ENCODE measurements around the gene SLC25A10. TPM values are rescaled to one million over a fixed set of nuclear protein-coding genes. Genes with fewer than 3 reads are reported as not detected.

The SLC25A10 gene
- total RNA-seq, 4 donors from 2014 or later = 3.4 to 9.3 (median 6.7) TPM

GRCh38 chr17:81693509-81694210 lies 18.4 kb upstream of the SLC25A10 start:
- no peak overlapping the region for H3K27ac ChIP-seq
- intact Hi-C loops (cut with DNase I; ENCODE audit: low total_unique reads) (no loop called here), in situ Hi-C loops (cut with MboI; ENCODE audit: low sequenced_read_pairs in 4 of 4) (no loop called here)
- no peak overlapping the region for H3K4me3 ChIP-seq
- H3K27me3 ChIP-seq = no peaks in the 10 kb centered on the region
- peaks cover 0 to 95% of the 10 kb centered on the region in 2 donors for H3K36me3 ChIP-seq
- H3K9me3 ChIP-seq = no peaks in the 10 kb centered on the region
- no peak for TF ChIP-seq POLR2A (IDR thresholded peaks at IDR 0.05)
- peaks cover 0 to 16% of the 10 kb centered on the region in 2 donors for H3K4me1 ChIP-seq
- DNase-seq = no peak
- no peak for ATAC-seq

GRCh38 chr17:81694810-81695209 lies 17.3 kb upstream of the SLC25A10 start:
- no peak for TF ChIP-seq POLR2A (IDR thresholded peaks at IDR 0.05)
- TF ChIP-seq CTCF (IDR thresholded peaks at IDR 0.05 in 4 of 5, conservative IDR thresholded peaks at IDR 0.05 in 1 of 5) = no peak

GRCh38 chr17:81695211-81695610 lies 16.9 kb upstream of the SLC25A10 start:
- in situ Hi-C loops (cut with MboI; ENCODE audit: low sequenced_read_pairs in 4 of 4) (no loop called here), intact Hi-C loops (cut with DNase I; ENCODE audit: low total_unique reads) (no loop called here)
- H3K27ac ChIP-seq = no peak overlapping the region
- H3K9me3 ChIP-seq = no peaks in the 10 kb centered on the region
- no peaks in the 10 kb centered on the region for H3K27me3 ChIP-seq
- no peak for ATAC-seq
- H3K4me1 ChIP-seq = peaks cover 0 to 16% of the 10 kb centered on the region in 2 donors
- no peak overlapping the region for H3K4me3 ChIP-seq
- no peak for TF ChIP-seq CTCF (IDR thresholded peaks at IDR 0.05 in 4 of 5, conservative IDR thresholded peaks at IDR 0.05 in 1 of 5)
- TF ChIP-seq POLR2A (IDR thresholded peaks at IDR 0.05) = no peak
- DNase-seq = no peak
- H3K36me3 ChIP-seq = peaks cover 0 to 92% of the 10 kb centered on the region in 2 donors

More at GRCh38 chr17:81694810-81695209, 17.3 kb upstream of the SLC25A10 start:
- intact Hi-C loops (cut with DNase I; ENCODE audit: low total_unique reads) = no loop called here
- Histone ChIP-seq H3K4me1 (peaks cover 0 to 16% of the 10 kb centered on the region in 2 donors), H3K27me3 (no peaks in the 10 kb centered on the region), H3K9me3 (no peaks in the 10 kb centered on the region), H3K36me3 (peaks cover 0 to 95% of the 10 kb centered on the region in 2 donors), H3K4me3 (no peak overlapping the region), H3K27ac (no peak overlapping the region)
- ATAC-seq = no peak
- in situ Hi-C loops (cut with MboI; ENCODE audit: low sequenced_read_pairs in 4 of 4) = no loop called here
- DNase-seq = no peak

- in situ Hi-C loops (cut with MboI; ENCODE audit: low sequenced_read_pairs in 4 of 4) = no loop called here
- peaks cover 0 to 92% of the 10 kb centered on the region in 2 donors for H3K36me3 ChIP-seq
- H3K27ac ChIP-seq = no peak overlapping the region
- no peak for DNase-seq
- TF ChIP-seq CTCF (IDR thresholded peaks at IDR 0.05 in 4 of 5, conservative IDR thresholded peaks at IDR 0.05 in 1 of 5) (no peak), POLR2A (IDR thresholded peaks at IDR 0.05) (no peak)
- no peak overlapping the region for H3K4me3 ChIP-seq
- ATAC-seq = no peak
- H3K9me3 ChIP-seq = no peaks in the 10 kb centered on the region
- intact Hi-C loops (cut with DNase I; ENCODE audit: low total_unique reads) = no loop called here
- H3K27me3 ChIP-seq = no peaks in the 10 kb centered on the region
- H3K4me1 ChIP-seq = peaks cover under 1 to 16% of the 10 kb centered on the region in 2 donors
Measured at GRCh38 chr17:81695801-81696200, 16.3 kb upstream of the SLC25A10 start.

- TF ChIP-seq CTCF (IDR thresholded peaks at IDR 0.05 in 4 of 5, conservative IDR thresholded peaks at IDR 0.05 in 1 of 5) (no peak), POLR2A (IDR thresholded peaks at IDR 0.05) (no peak)
- ATAC-seq = no peak
- intact Hi-C loops (cut with DNase I; ENCODE audit: low total_unique reads) (no loop called here), in situ Hi-C loops (cut with MboI; ENCODE audit: low sequenced_read_pairs in 4 of 4) (no loop called here)
- H3K9me3 ChIP-seq = no peaks in the 10 kb centered on the region
- H3K36me3 ChIP-seq = peaks cover 0 to 92% of the 10 kb centered on the region in 2 donors
- H3K4me1 ChIP-seq = peaks cover 6 to 21% of the 10 kb centered on the region in 2 donors
- H3K27ac ChIP-seq = peak overlapping the region in 3 of 4 donors; percentile 64 to 78 (median 64)
- H3K4me3 ChIP-seq = no peak overlapping the region
- DNase-seq = no peak
- no peaks in the 10 kb centered on the region for H3K27me3 ChIP-seq
Measured at GRCh38 chr17:81696218-81696941, 15.7 kb upstream of the SLC25A10 start.
